ENCODE data around the gene MIA2. TPM values are rescaled to one million over a fixed set of nuclear protein-coding genes. Genes with fewer than 3 reads are reported as not detected.
"Not testable (repeated sequence)": the region's sequence is repeated elsewhere in the genome, so short reads cannot be mapped to it uniquely, and the experiment has no call there.

Gene MIA2
- total RNA-seq, 1 donor from 2014 or later, result 17.5 TPM

DNA sequence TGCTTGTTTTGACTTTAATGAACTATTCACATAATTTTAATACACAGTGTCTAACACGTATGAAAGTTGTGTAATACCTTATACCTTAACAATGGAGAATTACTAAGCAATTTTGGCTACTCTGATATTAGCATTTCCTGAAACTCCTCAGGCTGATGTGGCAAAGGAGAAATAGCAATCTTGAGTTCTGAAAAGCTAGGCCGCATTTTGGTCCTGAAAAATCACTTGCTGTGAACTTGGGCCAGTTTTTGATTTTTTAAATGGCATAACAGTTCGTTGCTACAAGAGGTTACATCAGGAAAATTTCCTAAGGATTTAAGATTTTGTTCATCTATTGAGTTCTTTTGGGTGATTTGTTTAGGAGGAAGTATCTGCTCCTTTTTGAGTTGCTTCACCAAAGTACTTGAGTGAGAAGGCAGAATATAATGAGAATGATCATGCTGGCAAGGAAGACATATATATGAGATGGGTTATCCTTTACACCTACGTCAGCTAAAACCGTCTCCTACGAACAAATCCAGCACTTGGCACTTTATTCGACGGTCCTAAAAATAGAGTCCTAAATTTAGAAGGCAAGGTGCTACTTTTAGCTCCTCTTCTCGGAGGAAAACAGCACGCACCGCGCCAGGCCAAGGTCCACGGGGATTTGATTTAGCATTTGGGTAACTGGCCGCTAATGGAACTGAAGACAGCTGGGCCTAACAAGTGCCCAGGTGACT, 32.2 kb downstream of the MIA2 start:
- no peaks in the 10 kb centered on the region for H3K27me3 Mint-ChIP-seq (ENCODE audit: low read depth)
- H3K4me3 Mint-ChIP-seq (ENCODE audit: low read depth), result peak overlapping the region; percentile 75
- intact Hi-C loops (cut with micrococcal nuclease), result loop anchor here (5.0 kb wide), 1 partner anchor 76 kb away; no protein-coding TSS in a partner anchor
- H3K36me3 Mint-ChIP-seq (ENCODE audit: low read depth), result peaks cover 6% of the 10 kb centered on the region
- H3K27ac Mint-ChIP-seq, result peak overlapping the region; percentile 93
- peaks cover 7% of the 10 kb centered on the region for H3K9me3 Mint-ChIP-seq
- H3K4me1 Mint-ChIP-seq (ENCODE audit: low read depth), result peaks cover 40% of the 10 kb centered on the region
- no peak for DNase-seq (ENCODE audit: low spot score)

DNA sequence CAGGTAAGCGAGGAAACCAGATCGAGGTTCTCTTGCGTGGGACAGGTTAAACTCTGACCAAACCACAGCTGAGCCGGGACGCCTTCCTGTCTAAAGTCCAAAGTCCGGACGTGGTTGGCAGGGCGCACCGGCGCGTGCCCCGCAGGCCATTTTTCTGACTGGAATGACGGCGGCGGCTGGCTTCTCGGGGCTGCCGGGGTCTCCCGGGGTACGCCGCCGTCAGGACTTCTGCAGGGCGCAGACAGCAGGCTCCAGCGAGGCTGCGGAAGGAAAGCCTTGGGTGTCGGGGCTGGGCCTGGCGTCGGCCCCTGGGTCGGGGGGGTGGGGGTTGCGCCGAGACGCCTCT, 32.8 kb downstream of the MIA2 start:
- intact Hi-C loops (cut with micrococcal nuclease), result loop anchor here (5.0 kb wide), 1 partner anchor 76 kb away; no protein-coding TSS in a partner anchor
- peaks cover 43% of the 10 kb centered on the region for H3K4me1 Mint-ChIP-seq (ENCODE audit: low read depth)
- no peak for DNase-seq (ENCODE audit: low spot score)
- H3K27ac Mint-ChIP-seq, result peak overlapping the region; percentile 93
- H3K36me3 Mint-ChIP-seq (ENCODE audit: low read depth), result peaks cover 12% of the 10 kb centered on the region
- H3K27me3 Mint-ChIP-seq (ENCODE audit: low read depth), result no peaks in the 10 kb centered on the region
- H3K4me3 Mint-ChIP-seq (ENCODE audit: low read depth), result peak overlapping the region; percentile 75
- H3K9me3 Mint-ChIP-seq, result peaks cover 12% of the 10 kb centered on the region

DNA sequence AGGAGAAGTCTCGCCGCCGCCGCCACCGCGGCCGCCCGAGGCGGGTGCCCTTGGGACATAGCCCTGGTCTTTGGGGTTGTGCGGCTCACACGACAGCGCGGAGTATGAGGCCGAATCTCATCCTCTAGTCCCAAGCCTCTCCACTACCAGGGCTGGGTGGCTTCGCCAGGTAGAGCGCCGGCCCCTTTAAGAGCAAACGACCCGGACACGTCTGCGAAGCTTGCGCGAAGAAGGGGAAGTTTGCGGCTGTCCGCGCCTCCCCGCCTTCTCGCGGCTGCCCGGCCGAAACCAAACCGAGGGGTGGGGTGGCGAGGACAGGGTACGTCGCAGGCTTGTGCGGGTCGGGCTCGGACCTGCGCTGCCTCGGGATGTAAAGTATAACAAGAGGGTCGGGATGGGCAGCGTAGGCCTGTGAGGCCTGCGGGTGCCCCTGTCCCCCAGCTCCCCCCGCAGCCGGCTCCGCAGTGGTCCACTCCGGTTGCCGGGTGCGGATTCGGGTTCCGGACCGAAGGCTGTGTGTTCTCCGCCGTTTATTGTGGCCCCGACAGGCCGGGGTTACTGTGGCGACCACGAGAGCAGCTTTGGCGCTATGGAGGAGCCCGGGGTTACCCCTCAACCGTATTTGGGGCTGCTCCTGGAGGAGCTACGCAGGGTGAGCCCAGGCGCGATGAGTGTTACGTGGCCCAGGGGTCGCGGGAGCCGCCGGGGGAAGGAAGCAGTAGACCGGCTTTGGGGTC, 33.3 kb downstream of the MIA2 start:
- Mint-ChIP-seq H3K4me1 (ENCODE audit: low read depth) (peaks cover 43% of the 10 kb centered on the region), H3K27me3 (ENCODE audit: low read depth) (no peaks in the 10 kb centered on the region), H3K9me3 (peaks cover 14% of the 10 kb centered on the region), H3K4me3 (ENCODE audit: low read depth) (peak overlapping the region; percentile 75), H3K27ac (peak overlapping the region; percentile 93), H3K36me3 (ENCODE audit: low read depth) (peaks cover 17% of the 10 kb centered on the region)
- DNase-seq (ENCODE audit: low spot score), result peak; percentile 73
- intact Hi-C loops (cut with micrococcal nuclease), result loop anchor here (1.0 to 5.0 kb wide), 6 partner anchors 38 to 165 kb away; partner anchors contain the start of genes FBXO33, GEMIN2, PNN and TRAPPC6B

DNA sequence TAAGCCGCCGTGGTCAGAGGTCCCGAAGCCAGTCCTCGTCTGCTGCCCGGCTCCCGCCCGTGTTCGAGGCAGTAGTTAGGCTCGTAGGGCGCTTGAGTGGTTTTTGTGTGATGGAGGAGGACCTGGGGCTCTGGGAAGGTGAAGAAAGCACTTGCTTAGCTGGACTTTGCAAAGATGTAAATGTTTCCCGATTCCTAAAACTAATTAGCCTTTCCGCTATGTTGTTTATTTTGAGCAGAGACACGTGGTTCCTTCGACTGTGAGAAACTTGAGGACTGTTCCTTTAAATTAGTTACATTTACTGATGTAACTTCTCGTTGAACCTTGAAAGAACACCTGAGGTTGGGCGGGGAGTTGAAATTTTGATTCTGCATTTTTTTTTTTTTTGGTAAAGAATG, 33.9 kb downstream of the MIA2 start:
- Mint-ChIP-seq H3K36me3 (ENCODE audit: low read depth) (peaks cover 18% of the 10 kb centered on the region), H3K4me3 (ENCODE audit: low read depth) (peak overlapping the region; percentile 75), H3K27ac (peak overlapping the region; percentile 93), H3K27me3 (ENCODE audit: low read depth) (no peaks in the 10 kb centered on the region), H3K4me1 (ENCODE audit: low read depth) (peaks cover 43% of the 10 kb centered on the region), H3K9me3 (peaks cover 11% of the 10 kb centered on the region)
- no peak for DNase-seq (ENCODE audit: low spot score)
- intact Hi-C loops (cut with micrococcal nuclease), result loop anchor here (1.0 to 5.0 kb wide), 6 partner anchors 38 to 165 kb away; partner anchors contain the start of genes FBXO33, GEMIN2, PNN and TRAPPC6B

DNA sequence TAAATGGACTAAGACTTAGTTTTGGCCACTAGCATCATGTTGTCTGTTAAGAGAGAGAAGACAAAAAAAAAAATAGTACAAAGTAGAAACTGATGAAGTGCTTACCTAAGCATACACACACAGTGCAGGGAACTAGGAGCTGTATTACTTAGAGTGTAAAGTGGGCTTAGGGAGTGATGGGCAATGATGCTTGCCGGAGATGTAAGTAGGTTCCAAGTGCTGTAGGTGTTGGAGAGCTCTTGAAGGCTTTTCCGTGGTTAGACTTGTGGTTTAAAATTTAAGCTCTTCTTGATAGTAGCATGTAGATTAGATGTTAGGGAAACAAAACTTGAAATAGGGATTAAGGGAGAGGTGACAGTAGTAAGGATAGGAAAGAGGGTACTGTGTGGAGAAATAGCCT, 34.7 kb downstream of the MIA2 start:
- intact Hi-C loops (cut with micrococcal nuclease), result loop anchor here (5.0 kb wide), 1 partner anchor 74 kb away; no protein-coding TSS in a partner anchor
- Mint-ChIP-seq H3K4me1 (ENCODE audit: low read depth) (peaks cover 48% of the 10 kb centered on the region), H3K36me3 (ENCODE audit: low read depth) (peaks cover 25% of the 10 kb centered on the region), H3K9me3 (peaks cover 18% of the 10 kb centered on the region), H3K27me3 (ENCODE audit: low read depth) (no peaks in the 10 kb centered on the region), H3K4me3 (ENCODE audit: low read depth) (peak overlapping the region; percentile 75), H3K27ac (peak overlapping the region; percentile 36)
- no peak for DNase-seq (ENCODE audit: low spot score)

DNA sequence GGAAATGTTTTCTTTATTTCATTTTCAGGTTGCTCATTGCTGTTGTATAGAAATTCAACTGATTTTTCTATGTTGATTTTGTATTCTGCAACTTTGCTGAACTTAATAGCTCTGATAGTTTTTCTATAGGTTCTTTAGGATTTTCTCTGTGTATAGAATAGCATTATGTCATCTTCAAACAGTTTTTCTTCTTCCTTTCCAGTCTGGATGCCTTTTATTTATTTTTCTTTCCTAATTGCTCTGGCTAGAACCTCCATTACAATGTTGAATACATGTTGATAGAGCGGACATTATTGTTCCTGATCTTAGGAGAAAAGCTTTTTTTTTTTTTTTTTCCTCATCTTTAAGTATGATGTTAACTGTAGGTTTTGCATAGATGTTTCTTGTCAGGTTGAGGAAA, 39.2 kb downstream of the MIA2 start:
- H3K27ac Mint-ChIP-seq, result no peak overlapping the region
- no peak overlapping the region for H3K4me3 Mint-ChIP-seq (ENCODE audit: low read depth)
- H3K9me3 Mint-ChIP-seq, result peaks cover 22% of the 10 kb centered on the region
- no peak for DNase-seq (ENCODE audit: low spot score)
- peaks cover 47% of the 10 kb centered on the region for H3K4me1 Mint-ChIP-seq (ENCODE audit: low read depth)
- H3K36me3 Mint-ChIP-seq (ENCODE audit: low read depth), result peaks cover 34% of the 10 kb centered on the region
- no peaks in the 10 kb centered on the region for H3K27me3 Mint-ChIP-seq (ENCODE audit: low read depth)
- intact Hi-C loops (cut with micrococcal nuclease), result no loop called here

DNA sequence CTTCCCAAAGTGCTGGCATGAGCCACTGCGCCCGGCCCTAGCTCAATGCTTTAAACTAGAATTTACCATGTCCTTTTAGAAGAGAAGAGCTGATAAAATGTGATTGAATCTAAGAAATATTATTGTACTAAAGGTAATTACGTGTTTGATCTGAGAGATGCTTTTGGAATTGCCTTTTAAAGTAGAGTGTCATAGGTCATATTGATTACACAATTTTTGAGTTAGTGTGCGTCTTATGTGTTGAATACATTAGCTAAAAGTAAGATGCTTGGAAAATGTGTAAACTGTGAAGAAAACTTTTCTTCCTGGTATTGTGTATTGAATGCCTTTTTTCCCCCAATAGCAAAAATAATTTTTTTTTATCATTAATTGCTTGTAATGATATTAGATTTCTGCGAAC, 41.7 kb downstream of the MIA2 start:
- Mint-ChIP-seq H3K4me1 (ENCODE audit: low read depth) (peaks cover 33% of the 10 kb centered on the region), H3K9me3 (peaks cover 22% of the 10 kb centered on the region), H3K4me3 (ENCODE audit: low read depth) (no peak overlapping the region), H3K27me3 (ENCODE audit: low read depth) (no peaks in the 10 kb centered on the region), H3K27ac (no peak overlapping the region), H3K36me3 (ENCODE audit: low read depth) (peaks cover 56% of the 10 kb centered on the region)
- no peak for DNase-seq (ENCODE audit: low spot score)
- intact Hi-C loops (cut with micrococcal nuclease), result no loop called here

DNA sequence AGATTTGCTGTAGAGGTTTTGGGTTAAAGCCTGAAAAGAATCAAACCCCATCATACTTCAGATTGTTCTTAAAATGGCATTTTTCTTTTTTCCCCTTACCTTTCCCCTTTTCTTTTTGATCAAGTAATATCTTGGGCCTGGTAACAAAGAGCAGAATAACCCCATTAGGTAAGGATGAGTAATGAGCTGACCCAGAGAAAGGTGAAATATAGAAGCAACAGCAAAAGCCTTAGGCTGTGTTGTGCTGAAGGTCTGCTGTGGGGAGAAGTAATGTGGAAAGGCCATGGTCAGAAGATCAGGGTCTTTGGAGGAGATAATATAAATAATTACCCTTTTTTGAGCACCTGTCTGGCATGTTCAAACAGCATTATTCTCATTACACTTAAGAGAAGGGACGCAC, 42.3 kb downstream of the MIA2 start:
- H3K27me3 Mint-ChIP-seq (ENCODE audit: low read depth), result no peaks in the 10 kb centered on the region
- peaks cover 27% of the 10 kb centered on the region for H3K4me1 Mint-ChIP-seq (ENCODE audit: low read depth)
- intact Hi-C loops (cut with micrococcal nuclease), result no loop called here

DNA sequence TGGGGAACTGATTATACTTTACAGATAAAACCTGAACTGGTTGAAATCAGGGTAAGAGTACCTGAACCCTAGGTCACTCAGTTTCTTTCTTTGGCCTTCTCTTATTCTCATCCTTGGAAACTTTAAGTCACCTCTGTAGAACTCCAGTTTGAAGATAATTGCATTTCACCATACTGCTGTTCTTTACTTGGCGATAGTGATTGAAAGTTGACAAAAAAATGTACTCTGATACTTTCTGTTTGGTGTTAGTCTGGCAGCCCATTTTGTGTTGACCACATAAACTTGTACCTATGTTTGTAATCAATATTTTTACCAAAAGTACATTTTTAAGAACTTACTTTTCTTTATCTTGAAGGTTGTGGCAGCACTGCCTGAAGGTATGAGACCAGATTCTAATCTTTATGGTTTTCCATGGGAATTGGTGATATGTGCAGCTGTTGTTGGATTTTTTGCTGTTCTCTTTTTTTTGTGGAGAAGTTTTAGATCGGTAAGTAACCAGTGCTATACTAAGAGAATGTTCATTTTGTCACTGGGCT, 42.9 kb downstream of the MIA2 start:
- peaks cover 56% of the 10 kb centered on the region for H3K36me3 Mint-ChIP-seq (ENCODE audit: low read depth)
- peaks cover 24% of the 10 kb centered on the region for H3K4me1 Mint-ChIP-seq (ENCODE audit: low read depth)
- no peak overlapping the region for H3K4me3 Mint-ChIP-seq (ENCODE audit: low read depth)
- DNase-seq (ENCODE audit: low spot score), result no peak
- no peak overlapping the region for H3K27ac Mint-ChIP-seq
- H3K27me3 Mint-ChIP-seq (ENCODE audit: low read depth), result no peaks in the 10 kb centered on the region
- intact Hi-C loops (cut with micrococcal nuclease), result no loop called here
- peaks cover 14% of the 10 kb centered on the region for H3K9me3 Mint-ChIP-seq

More for the DNA sequence above, 42.3 kb downstream of the MIA2 start:
- no peak for DNase-seq (ENCODE audit: low spot score)
- Mint-ChIP-seq H3K4me3 (ENCODE audit: low read depth) (no peak overlapping the region), H3K36me3 (ENCODE audit: low read depth) (peaks cover 56% of the 10 kb centered on the region), H3K9me3 (peaks cover 20% of the 10 kb centered on the region), H3K27ac (no peak overlapping the region)

DNA sequence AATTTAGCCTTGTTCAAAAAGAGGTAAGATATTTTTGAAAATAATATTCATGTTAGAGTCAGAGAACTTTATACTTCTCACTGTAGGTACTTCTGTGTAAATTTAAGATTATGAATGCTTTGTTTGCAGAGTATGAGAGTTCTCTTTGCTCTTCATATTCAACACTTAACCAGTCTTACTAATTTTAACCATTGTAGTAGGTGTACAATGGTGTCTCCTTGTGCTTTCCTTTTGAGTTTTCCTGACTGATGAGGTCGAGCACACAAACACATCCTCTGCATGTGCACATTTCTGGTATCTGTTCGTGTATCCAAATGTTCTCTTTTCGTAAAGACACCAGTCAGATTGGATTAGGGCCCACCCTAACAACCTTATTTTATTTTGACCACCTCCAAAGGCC, 45.8 kb downstream of the MIA2 start:
- Mint-ChIP-seq H3K4me1 (ENCODE audit: low read depth) (peaks cover 21% of the 10 kb centered on the region), H3K9me3 (peaks cover 8% of the 10 kb centered on the region), H3K36me3 (ENCODE audit: low read depth) (peaks cover 67% of the 10 kb centered on the region), H3K4me3 (ENCODE audit: low read depth) (no peak overlapping the region), H3K27ac (no peak overlapping the region), H3K27me3 (ENCODE audit: low read depth) (no peaks in the 10 kb centered on the region)
- DNase-seq (ENCODE audit: low spot score), result no peak
- intact Hi-C loops (cut with micrococcal nuclease), result no loop called here

DNA sequence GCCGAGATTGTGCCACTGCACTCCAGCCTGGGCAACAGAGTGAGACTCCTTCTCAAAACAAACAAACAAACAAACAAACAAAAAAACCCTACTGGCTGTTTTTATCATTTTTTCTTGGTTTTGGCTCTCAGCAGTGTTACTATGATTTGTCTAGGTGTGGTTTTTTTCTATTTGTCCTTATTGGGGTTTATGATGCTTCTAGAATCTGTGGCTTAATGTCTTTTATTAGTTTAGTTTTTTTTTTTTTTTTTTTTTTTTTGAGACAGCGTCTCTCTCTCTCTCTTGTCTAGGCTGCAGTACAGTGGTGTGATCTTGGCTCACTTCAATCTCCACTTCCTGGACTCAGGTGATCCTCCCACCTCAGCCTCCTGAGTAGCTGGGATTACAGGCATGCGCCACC, 47.0 kb downstream of the MIA2 start:
- H3K36me3 Mint-ChIP-seq (ENCODE audit: low read depth), result peaks cover 71% of the 10 kb centered on the region
- DNase-seq (ENCODE audit: low spot score); H3K27me3 Mint-ChIP-seq (ENCODE audit: low read depth): not testable (repeated sequence)

DNA sequence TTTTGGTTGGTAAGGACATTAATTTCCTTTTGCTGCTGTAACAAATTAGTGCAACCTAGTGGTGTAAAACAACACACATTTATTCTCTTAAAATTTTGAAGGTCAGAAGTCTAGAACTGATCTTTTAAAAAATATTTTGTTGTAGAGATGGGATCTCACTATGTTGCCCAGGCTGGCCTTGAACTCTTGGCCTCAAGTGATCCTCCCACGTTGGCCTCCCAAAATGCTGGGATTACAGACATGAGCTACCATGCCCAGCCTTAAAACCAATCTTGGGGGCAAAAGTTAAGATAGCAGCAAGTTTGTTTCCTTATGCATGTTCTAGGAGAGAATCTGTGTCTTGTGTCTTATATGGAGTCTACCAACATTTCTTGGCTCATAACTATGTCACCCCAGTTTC, 55.8 kb downstream of the MIA2 start:
- Mint-ChIP-seq H3K27me3 (ENCODE audit: low read depth) (no peaks in the 10 kb centered on the region), H3K4me3 (ENCODE audit: low read depth) (no peak overlapping the region), H3K4me1 (ENCODE audit: low read depth) (no peaks in the 10 kb centered on the region), H3K36me3 (ENCODE audit: low read depth) (peaks cover 49% of the 10 kb centered on the region), H3K27ac (no peak overlapping the region), H3K9me3 (peaks cover under 1% of the 10 kb centered on the region)
- intact Hi-C loops (cut with micrococcal nuclease), result no loop called here
- DNase-seq (ENCODE audit: low spot score), result no peak

More for the DNA sequence above, 47.0 kb downstream of the MIA2 start:
- H3K9me3 Mint-ChIP-seq; H3K27ac Mint-ChIP-seq; intact Hi-C loops (cut with micrococcal nuclease); H3K4me3 Mint-ChIP-seq (ENCODE audit: low read depth): not testable (repeated sequence)
- H3K4me1 Mint-ChIP-seq (ENCODE audit: low read depth), result peaks cover 18% of the 10 kb centered on the region

DNA sequence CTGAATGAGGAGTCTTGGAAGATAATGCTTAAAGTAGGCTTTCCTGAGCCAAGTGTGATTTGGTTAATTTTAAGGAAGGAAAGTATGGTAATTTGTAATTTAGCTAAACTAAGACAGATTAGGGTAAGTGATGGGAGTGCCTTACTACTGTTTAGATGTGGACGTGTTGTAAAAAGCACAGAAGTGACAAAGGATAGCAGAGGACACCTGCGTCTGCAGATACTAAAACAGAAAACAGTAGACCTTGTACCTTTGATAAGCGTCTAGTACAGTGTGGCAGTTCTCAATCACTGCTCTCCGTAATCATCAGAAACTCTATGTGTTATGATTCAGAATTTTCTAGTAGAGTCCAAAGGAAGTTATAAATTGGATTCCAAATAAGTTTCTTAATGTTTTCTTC, 58.0 kb downstream of the MIA2 start:
- H3K27me3 Mint-ChIP-seq (ENCODE audit: low read depth), result no peaks in the 10 kb centered on the region
- H3K36me3 Mint-ChIP-seq (ENCODE audit: low read depth), result peaks cover 55% of the 10 kb centered on the region
- H3K27ac Mint-ChIP-seq, result no peak overlapping the region
- H3K4me3 Mint-ChIP-seq (ENCODE audit: low read depth), result no peak overlapping the region
- no peaks in the 10 kb centered on the region for H3K4me1 Mint-ChIP-seq (ENCODE audit: low read depth)
- no peak for DNase-seq (ENCODE audit: low spot score)
- no peaks in the 10 kb centered on the region for H3K9me3 Mint-ChIP-seq
- intact Hi-C loops (cut with micrococcal nuclease), result no loop called here
